Ovary (tissue), 3 donors: ENCODE results near the gene FER.

ENCODE experiments used
- CTCF ChIP-seq, 3 donors: fragments of 450-650 bp in 2 of 3; fragments of 200-600 bp in 1 of 3; IDR thresholded peaks; one replicate each; pipeline versions ENCODE4 v1.5.1 to v1.8.0; 2016 to 2022; ENCODE audit warnings: antibody characterized with exemption in 3 of 3, mild to moderate bottlenecking in 1 of 3
- POLR2A ChIP-seq: fragments of 450-650 bp; IDR thresholded peaks from one replicate; pipeline ENCODE4 v1.6.1; 2017; ENCODE audit warnings: antibody characterized with exemption, mild to moderate bottlenecking, moderate library complexity
- donor health status: DM: no; HTN: no; CAD: no.

DNA sequence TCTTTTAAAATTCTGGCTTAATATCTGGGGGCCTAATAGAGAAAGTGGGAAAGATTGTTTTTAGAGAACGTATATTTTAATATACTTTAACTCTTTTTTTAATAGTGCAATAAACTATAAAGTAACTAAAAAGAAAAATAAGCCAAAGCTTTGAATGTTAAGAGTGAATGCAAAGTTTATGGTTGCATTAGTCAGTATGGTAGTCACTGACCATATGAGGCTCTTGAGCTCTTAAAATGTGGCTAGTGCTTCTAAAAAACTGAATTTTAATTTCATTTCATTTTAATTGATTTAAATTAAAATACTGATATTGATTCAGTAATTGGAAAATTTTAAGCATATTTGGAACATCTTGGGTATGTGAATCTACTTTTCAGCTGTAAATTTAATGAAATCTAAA, 351.4 kb downstream of the FER start:
- no peak for TF ChIP-seq POLR2A
- no peak for TF ChIP-seq CTCF (IDR thresholded peaks at IDR 0.05)
